ENCODE results near the gene TAAR2. TPM values are rescaled to one million over a fixed set of nuclear protein-coding genes. Genes with fewer than 3 reads are reported as not detected.

The TAAR2 gene
- total RNA-seq, 1 donor from 2014 or later: not detected

GRCh38 chr6:132664309-132665034 is 40.4 kb upstream of the TAAR2 start:
- no peaks in the 10 kb centered on the region for H3K4me1 ChIP-seq
- H3K36me3 ChIP-seq: no peaks in the 10 kb centered on the region
- intact Hi-C loops (cut with micrococcal nuclease): loop anchor here (5.0 kb wide), 1 partner anchor 103 kb away; no protein-coding TSS in a partner anchor
- H3K4me3 ChIP-seq: no peak overlapping the region
- TF ChIP-seq, protein P1, sequence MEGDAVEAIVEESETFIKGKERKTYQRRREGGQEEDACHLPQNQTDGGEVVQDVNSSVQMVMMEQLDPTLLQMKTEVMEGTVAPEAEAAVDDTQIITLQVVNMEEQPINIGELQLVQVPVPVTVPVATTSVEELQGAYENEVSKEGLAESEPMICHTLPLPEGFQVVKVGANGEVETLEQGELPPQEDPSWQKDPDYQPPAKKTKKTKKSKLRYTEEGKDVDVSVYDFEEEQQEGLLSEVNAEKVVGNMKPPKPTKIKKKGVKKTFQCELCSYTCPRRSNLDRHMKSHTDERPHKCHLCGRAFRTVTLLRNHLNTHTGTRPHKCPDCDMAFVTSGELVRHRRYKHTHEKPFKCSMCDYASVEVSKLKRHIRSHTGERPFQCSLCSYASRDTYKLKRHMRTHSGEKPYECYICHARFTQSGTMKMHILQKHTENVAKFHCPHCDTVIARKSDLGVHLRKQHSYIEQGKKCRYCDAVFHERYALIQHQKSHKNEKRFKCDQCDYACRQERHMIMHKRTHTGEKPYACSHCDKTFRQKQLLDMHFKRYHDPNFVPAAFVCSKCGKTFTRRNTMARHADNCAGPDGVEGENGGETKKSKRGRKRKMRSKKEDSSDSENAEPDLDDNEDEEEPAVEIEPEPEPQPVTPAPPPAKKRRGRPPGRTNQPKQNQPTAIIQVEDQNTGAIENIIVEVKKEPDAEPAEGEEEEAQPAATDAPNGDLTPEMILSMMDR (IDR thresholded peaks at IDR 0.05; ENCODE audit: borderline replicate concordance): no peak
- peaks cover 8% of the 10 kb centered on the region for H3K9me3 ChIP-seq (replicated peaks)
- H3K27me3 ChIP-seq (ENCODE audit: low read depth): no peaks in the 10 kb centered on the region
- no peak for DNase-seq
- no peak overlapping the region for H3K27ac ChIP-seq (replicated peaks)

- no peak for DNase-seq
- intact Hi-C loops (cut with micrococcal nuclease): no loop called here
- TF ChIP-seq, protein P1 (IDR thresholded peaks at IDR 0.05; ENCODE audit: borderline replicate concordance): no peak
- no peak overlapping the region for H3K4me3 ChIP-seq
- no peaks in the 10 kb centered on the region for H3K4me1 ChIP-seq
- H3K27me3 ChIP-seq (ENCODE audit: low read depth): no peaks in the 10 kb centered on the region
- H3K36me3 ChIP-seq: no peaks in the 10 kb centered on the region
- no peak overlapping the region for H3K27ac ChIP-seq (replicated peaks)
- H3K9me3 ChIP-seq (replicated peaks): peaks cover 8% of the 10 kb centered on the region
Observed at GRCh38 chr6:132663661-132664060, 39.6 kb upstream of the TAAR2 start.

DNA sequence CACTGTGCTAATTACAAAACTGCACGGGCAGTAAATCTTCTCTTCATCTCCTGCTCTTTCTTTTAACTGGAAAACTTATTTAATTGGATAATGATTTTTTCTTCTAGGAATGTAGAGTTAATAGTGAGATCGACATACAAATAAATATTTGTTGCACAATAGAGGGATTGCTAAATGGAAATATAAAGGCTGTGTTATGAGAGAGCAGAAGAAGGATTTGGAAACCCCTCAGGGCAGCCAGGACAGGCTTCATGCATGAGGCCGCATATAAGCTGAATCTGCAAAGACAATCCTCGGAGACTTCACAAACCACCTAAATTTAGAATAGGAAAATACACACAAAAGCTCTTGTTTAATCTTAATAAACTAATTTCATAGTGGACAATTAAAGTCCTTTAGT is 37.8 kb upstream of the TAAR2 start:
- intact Hi-C loops (cut with micrococcal nuclease): no loop called here
- TF ChIP-seq, protein P1 (IDR thresholded peaks at IDR 0.05; ENCODE audit: borderline replicate concordance): no peak
- no peak overlapping the region for H3K4me3 ChIP-seq
- no peaks in the 10 kb centered on the region for H3K4me1 ChIP-seq
- H3K36me3 ChIP-seq: no peaks in the 10 kb centered on the region
- H3K27ac ChIP-seq (replicated peaks): no peak overlapping the region
- H3K9me3 ChIP-seq (replicated peaks): peaks cover 8% of the 10 kb centered on the region
- DNase-seq: no peak
- no peaks in the 10 kb centered on the region for H3K27me3 ChIP-seq (ENCODE audit: low read depth)

DNA sequence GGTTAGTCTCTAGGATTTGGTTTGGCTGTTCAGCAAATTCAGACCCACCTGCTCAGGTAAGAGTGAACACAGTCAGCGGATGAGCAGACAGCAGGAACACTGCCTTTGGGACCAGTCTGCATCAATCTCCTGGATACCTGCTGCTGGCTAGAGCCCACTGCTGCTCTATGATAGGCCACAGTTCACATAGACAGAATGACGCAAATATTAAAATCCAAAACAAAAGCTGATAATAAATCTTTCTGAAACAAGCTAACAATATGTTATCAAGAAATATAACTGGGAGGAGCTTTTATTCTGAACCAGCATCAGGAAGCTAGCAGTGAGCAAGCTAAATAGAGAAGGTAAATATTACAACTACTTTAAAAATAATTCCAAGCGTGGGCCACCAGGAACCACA is 35.0 kb upstream of the TAAR2 start, which contains the start of gene TAAR1:
Gene TAAR1, minus strand, starts transcription at position 101 of the 400 bp plus-strand sequence. CDS start 13,179 bp downstream, outside the sequence.
- no peaks in the 10 kb centered on the region for H3K36me3 ChIP-seq
- H3K9me3 ChIP-seq (replicated peaks): no peaks in the 10 kb centered on the region
- intact Hi-C loops (cut with micrococcal nuclease): no loop called here
- TF ChIP-seq, protein P1 (IDR thresholded peaks at IDR 0.05; ENCODE audit: borderline replicate concordance): no peak
- H3K27me3 ChIP-seq (ENCODE audit: low read depth): no peaks in the 10 kb centered on the region
- H3K4me1 ChIP-seq: no peaks in the 10 kb centered on the region
- DNase-seq: no peak
- no peak within 1 kb of the TSS for H3K27ac ChIP-seq (replicated peaks)
- no peak within 1 kb of the TSS for H3K4me3 ChIP-seq

DNA sequence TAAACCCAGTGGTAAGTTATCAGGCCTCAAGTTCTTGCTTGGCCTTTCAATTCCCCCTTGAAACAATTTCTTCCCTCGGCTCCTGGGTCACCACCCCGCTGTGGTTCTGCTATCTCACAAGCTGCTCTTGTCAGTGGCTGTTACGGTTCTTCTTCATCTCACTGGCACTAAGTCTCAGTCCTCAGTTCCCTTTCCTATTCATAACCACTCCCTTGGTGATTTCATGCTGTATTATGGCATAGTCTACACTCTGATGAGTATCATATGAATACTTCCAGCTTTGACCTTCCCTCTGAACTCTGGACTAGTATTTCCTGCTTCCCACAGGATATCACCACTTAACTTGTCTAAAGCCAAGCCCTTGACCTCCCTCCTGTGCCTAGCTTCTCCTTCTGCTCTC is 27.0 kb upstream of the TAAR2 start:
- Histone ChIP-seq H3K9me3 (replicated peaks) (no peaks in the 10 kb centered on the region), H3K36me3 (no peaks in the 10 kb centered on the region), H3K27ac (replicated peaks) (no peak overlapping the region), H3K27me3 (ENCODE audit: low read depth) (no peaks in the 10 kb centered on the region), H3K4me1 (no peaks in the 10 kb centered on the region), H3K4me3 (no peak overlapping the region)
- DNase-seq: no peak
- TF ChIP-seq, protein P1 (IDR thresholded peaks at IDR 0.05; ENCODE audit: borderline replicate concordance): no peak
- intact Hi-C loops (cut with micrococcal nuclease): no loop called here

All from left ventricle myocardium inferior (tissue), 1 donor.